Ascending aorta (tissue), 2 donors: Measurements from ENCODE around the gene C1orf21. TPM values are rescaled to one million over a fixed set of nuclear protein-coding genes. Genes with fewer than 3 reads are reported as not detected.

ENCODE experiments used
- DNase-seq, 2 donors: peaks; one replicate each; pipeline ENCODE4 v3.0.0-alpha.2; 2019; ENCODE audit warnings: low spot score in 2 of 2
- H3K27ac ChIP-seq, 2 donors: fragments of 200-600 bp; sonication (generic); one replicate each; pipeline ENCODE4 v1.5.1; 2016 to 2017; ENCODE audit warnings: mild to moderate bottlenecking in 1 of 2
- H3K27me3 ChIP-seq: fragments of 200-600 bp; sonication (generic); one replicate; pipeline ENCODE4 v1.5.1; 2017
- H3K36me3 ChIP-seq, 2 donors: fragments of 200-600 bp; sonication (generic); one replicate each; pipeline ENCODE4 v1.5.1; 2016
- H3K4me1 ChIP-seq, 2 donors: fragments of 200-600 bp; sonication (generic); one replicate each; pipeline ENCODE4 v1.5.1; 2016 to 2017; ENCODE audit warnings: mild to moderate bottlenecking in 1 of 2
- H3K4me3 ChIP-seq, 2 donors: fragments of 200-600 bp; sonication (generic); one replicate each; pipeline ENCODE4 v1.5.1; 2016 to 2017; ENCODE audit warnings: mild to moderate bottlenecking in 1 of 2
- H3K9me3 ChIP-seq, 2 donors: fragments of 200-600 bp; sonication (generic); one replicate each; pipeline ENCODE4 v1.5.1; 2016
- intact Hi-C: fragments of 100-400 bp; cut with DNase I; formaldehyde crosslinking; loops from one replicate; pipeline ENCODE4 v1.15.1; 2023
- total RNA-seq: library from RNA; depleted of rRNA; stranded (reverse); fragments of >200 nt; gene quantifications from one replicate; pipeline ENCODE4 v1.1.0, GENCODE V29; 2016
- TF ChIP-seq, protein P1 (sequence below), 3 experiments: fragments of 200-600 bp in 2 of 3; fragments of 450-650 bp in 1 of 3; sonication (generic) in 2 of 3; IDR thresholded peaks; one replicate each; pipeline ENCODE4 v1.5.1; 2016 to 2019; ENCODE audit warnings: antibody characterized with exemption in 3 of 3, mild to moderate bottlenecking in 1 of 3, moderate library complexity in 1 of 3

Gene C1orf21
- total RNA-seq, 1 donor from 2014 or later, result 21.8 TPM

DNA sequence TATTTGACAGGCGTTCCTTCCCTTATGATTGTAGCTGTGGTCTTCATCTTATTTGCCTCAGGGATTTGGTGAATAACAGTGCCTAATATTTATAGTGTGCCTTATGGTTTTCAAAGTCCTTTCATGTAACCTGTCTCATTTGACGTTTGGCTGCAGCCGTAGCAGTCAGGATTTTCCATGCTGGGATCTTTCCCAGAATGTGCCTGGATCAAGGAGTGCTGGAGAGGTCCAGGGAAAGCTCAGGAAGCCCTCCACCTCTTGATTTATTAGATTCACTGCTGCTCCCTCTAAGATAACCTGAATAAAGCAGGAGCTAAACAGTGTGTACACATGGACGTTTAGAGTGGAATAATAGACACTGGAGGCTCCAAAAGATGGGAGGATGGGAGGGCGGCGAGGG lies 5.2 kb downstream of the C1orf21 start:
- Histone ChIP-seq H3K4me1 (peaks cover 0 to 3% of the 10 kb centered on the region in 2 donors), H3K27ac (no peak overlapping the region)
- intact Hi-C loops, result no loop called here

DNA sequence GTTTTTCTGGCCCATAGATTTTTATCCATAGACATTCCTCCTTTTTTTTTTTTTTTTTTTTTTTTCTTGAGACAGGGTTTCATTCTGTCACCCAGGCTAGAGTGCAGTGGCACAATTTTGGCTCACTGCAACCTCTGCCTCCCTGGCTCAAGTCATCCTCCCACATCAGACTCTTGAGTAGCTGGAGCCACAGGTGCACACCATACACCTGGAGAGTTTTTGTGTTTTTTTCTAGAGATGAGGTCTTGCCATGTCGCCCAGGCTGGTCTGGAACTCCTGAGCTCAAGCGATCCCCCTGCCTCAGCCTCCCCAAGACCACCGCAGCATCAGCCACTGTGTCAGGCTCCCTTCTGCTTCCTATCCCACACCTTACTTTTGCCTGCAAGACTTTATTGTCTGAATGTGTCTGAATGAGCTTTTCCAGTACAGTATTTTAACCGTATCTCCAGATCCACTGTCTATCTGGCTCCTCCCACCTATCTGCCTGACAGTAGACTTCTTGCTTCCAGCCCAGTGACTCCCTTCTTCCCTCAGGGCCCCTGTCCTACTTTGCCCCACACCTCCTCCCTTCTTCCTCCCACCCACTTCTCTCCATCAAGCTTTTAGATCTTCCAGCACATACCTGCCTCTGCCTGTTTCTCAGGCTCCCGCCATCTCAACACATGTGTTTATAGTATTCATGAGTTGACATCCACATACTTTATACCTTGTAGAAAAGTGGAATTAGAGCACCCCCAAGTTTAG lies 6.1 kb downstream of the C1orf21 start:
- H3K4me3 ChIP-seq, result no peak overlapping the region
- DNase-seq, result no peak
- no peaks in the 10 kb centered on the region for H3K27me3 ChIP-seq
- H3K4me1 ChIP-seq, result peaks cover 0 to 3% of the 10 kb centered on the region in 2 donors
- no peak overlapping the region for H3K27ac ChIP-seq
- H3K36me3 ChIP-seq, result no peaks in the 10 kb centered on the region
- TF ChIP-seq, protein P1, sequence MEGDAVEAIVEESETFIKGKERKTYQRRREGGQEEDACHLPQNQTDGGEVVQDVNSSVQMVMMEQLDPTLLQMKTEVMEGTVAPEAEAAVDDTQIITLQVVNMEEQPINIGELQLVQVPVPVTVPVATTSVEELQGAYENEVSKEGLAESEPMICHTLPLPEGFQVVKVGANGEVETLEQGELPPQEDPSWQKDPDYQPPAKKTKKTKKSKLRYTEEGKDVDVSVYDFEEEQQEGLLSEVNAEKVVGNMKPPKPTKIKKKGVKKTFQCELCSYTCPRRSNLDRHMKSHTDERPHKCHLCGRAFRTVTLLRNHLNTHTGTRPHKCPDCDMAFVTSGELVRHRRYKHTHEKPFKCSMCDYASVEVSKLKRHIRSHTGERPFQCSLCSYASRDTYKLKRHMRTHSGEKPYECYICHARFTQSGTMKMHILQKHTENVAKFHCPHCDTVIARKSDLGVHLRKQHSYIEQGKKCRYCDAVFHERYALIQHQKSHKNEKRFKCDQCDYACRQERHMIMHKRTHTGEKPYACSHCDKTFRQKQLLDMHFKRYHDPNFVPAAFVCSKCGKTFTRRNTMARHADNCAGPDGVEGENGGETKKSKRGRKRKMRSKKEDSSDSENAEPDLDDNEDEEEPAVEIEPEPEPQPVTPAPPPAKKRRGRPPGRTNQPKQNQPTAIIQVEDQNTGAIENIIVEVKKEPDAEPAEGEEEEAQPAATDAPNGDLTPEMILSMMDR (IDR thresholded peaks at IDR 0.05), result no peak
- intact Hi-C loops, result no loop called here
- no peaks in the 10 kb centered on the region for H3K9me3 ChIP-seq

More for the DNA sequence above, 5.2 kb downstream of the C1orf21 start:
- Histone ChIP-seq H3K9me3 (no peaks in the 10 kb centered on the region), H3K4me3 (no peak overlapping the region), H3K36me3 (no peaks in the 10 kb centered on the region), H3K27me3 (no peaks in the 10 kb centered on the region)
- no peak for DNase-seq
- TF ChIP-seq, protein P1 (IDR thresholded peaks at IDR 0.05), result no peak

DNA sequence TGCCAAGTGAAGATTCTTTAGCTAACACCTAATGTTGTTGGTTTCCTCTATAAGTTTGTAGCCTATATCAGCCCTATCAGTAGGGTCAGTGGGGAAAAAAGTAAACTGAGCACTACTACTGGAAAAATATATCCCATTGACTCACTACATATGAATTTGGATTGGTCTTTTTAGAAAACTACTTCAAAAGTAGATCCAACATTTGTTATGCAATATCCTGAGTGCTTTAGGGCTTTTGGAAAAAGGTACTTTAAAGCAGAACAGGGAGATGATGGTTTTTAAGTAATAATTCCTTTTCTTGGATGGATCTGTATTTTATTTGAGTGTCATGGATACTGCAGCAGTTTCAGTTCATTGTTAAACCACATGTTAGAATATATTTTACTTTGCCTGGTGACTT lies 7.1 kb downstream of the C1orf21 start:
- Histone ChIP-seq H3K36me3 (no peaks in the 10 kb centered on the region), H3K27ac (no peak overlapping the region), H3K27me3 (no peaks in the 10 kb centered on the region), H3K4me3 (no peak overlapping the region), H3K9me3 (no peaks in the 10 kb centered on the region), H3K4me1 (peaks cover 0 to 3% of the 10 kb centered on the region in 2 donors)
- no peak for DNase-seq
- TF ChIP-seq, protein P1 (IDR thresholded peaks at IDR 0.05), result no peak
- intact Hi-C loops, result no loop called here

DNA sequence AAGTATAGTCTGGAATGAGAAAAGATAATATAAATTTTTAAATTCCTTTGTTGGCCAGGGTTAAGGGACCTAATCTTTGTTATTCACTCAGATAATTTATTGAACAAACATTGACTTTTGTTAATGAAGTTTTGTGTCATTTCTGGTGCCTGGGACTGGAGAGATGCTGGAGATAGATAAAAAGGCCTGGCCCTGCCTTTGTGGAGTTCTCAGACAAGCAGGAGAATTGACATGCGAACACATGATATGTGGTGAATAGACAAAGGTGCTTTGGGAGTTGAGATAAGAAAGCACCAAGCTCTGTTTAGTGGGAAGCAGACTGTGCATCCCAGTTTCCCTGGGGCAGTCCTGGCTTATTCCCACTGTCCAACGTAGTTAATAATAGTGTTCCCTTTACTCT lies 8.5 kb downstream of the C1orf21 start:
- Histone ChIP-seq H3K4me1 (peaks cover 0 to 3% of the 10 kb centered on the region in 2 donors), H3K27me3 (no peaks in the 10 kb centered on the region), H3K4me3 (no peak overlapping the region), H3K27ac (no peak overlapping the region), H3K36me3 (no peaks in the 10 kb centered on the region), H3K9me3 (no peaks in the 10 kb centered on the region)
- intact Hi-C loops, result no loop called here
- no peak for DNase-seq
- TF ChIP-seq, protein P1 (IDR thresholded peaks at IDR 0.05), result no peak

DNA sequence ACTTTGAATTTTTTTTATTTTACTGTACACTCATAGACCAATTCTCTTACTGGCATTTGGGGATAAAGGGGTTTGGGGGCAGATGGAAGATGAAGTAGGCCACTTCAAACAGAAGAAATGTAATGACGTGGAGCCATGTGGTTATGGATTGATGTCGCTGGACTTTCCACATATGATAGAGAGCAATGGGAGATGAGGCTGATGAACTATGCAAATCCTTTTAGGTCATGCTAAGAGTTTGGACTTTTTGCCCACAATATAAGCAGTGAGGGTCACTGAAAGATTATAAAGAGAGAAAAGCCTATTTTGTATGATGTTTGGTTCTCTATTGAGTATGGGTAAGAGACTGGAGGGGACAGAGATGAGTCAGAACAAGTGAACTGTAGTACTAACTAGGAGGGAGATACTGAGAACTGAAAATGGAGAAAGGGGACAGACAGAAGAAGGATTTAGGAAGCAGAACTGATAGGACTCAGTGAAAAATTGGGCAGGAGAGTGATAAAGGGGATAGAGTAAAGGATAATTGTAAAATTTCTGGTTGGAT lies 9.2 kb downstream of the C1orf21 start:
- DNase-seq, result no peak
- H3K9me3 ChIP-seq, result no peaks in the 10 kb centered on the region
- H3K36me3 ChIP-seq, result no peaks in the 10 kb centered on the region
- no peak overlapping the region for H3K4me3 ChIP-seq
- intact Hi-C loops, result no loop called here
- no peak overlapping the region for H3K27ac ChIP-seq
- peaks cover 0 to 3% of the 10 kb centered on the region in 2 donors for H3K4me1 ChIP-seq
- TF ChIP-seq, protein P1 (IDR thresholded peaks at IDR 0.05), result no peak
- no peaks in the 10 kb centered on the region for H3K27me3 ChIP-seq
